Endodermal cell (in vitro differentiated cells): Measurements from ENCODE around the gene ZNF597. TPM values are rescaled to one million over a fixed set of nuclear protein-coding genes. Genes with fewer than 3 reads are reported as not detected.

Experiments used
- DNase-seq: peaks from one replicate; pipeline ENCODE4 v3.0.0-alpha.2; 2017
- H3K27ac ChIP-seq: 2 replicates; pipeline ENCODE4 v1.5.1; 2013; ENCODE audit warnings: mild to moderate bottlenecking, low read depth, low read length, moderate library complexity
- H3K27me3 ChIP-seq: 2 replicates; pipeline ENCODE4 v1.6.1; 2013; ENCODE audit warnings: mild to moderate bottlenecking, low read length, moderate library complexity; ENCODE audit not compliant: insufficient read depth, control insufficient read depth, poor library complexity, severe bottlenecking
- H3K36me3 ChIP-seq: 2 replicates; pipeline ENCODE4 v1.7.0; 2013; ENCODE audit warnings: mild to moderate bottlenecking, low read length, moderate library complexity; ENCODE audit not compliant: control insufficient read depth, insufficient read depth
- H3K4me1 ChIP-seq: one replicate; pipeline ENCODE4 v1.7.0; 2013; ENCODE audit warnings: low read length; ENCODE audit not compliant: control insufficient read depth, insufficient read depth
- H3K4me3 ChIP-seq: 2 replicates; pipeline ENCODE4 v1.5.1; 2013; ENCODE audit warnings: mild to moderate bottlenecking, low read length, moderate library complexity
- H3K9ac ChIP-seq: 2 replicates; pipeline ENCODE4 v1.6.1; 2013; ENCODE audit warnings: mild to moderate bottlenecking, low read length, moderate library complexity; ENCODE audit not compliant: poor library complexity, severe bottlenecking; ENCODE audit errors: extremely low read depth
- H3K9me3 ChIP-seq: 2 replicates; pipeline ENCODE4 v1.6.1; 2013; ENCODE audit warnings: mild to moderate bottlenecking, low read length, moderate library complexity; ENCODE audit not compliant: control insufficient read depth
- H3K27ac Mint-ChIP-seq: 2 replicates; pipeline ENCODE4 v1.8.0; 2020; ENCODE audit warnings: mixed read lengths
- H3K27me3 Mint-ChIP-seq: 2 replicates; pipeline ENCODE4 v1.8.0; 2021; ENCODE audit warnings: mild to moderate bottlenecking, mixed read lengths; ENCODE audit not compliant: insufficient read depth
- H3K36me3 Mint-ChIP-seq: 2 replicates; pipeline ENCODE4 v1.8.0; 2020; ENCODE audit warnings: low read depth, mixed read lengths
- H3K4me1 Mint-ChIP-seq: 2 replicates; pipeline ENCODE4 v1.8.0; 2020; ENCODE audit warnings: mixed read lengths
- H3K4me3 Mint-ChIP-seq: 2 replicates; pipeline ENCODE4 v1.8.0; 2020; ENCODE audit warnings: mild to moderate bottlenecking, moderate library complexity, mixed read lengths
- H3K9me3 Mint-ChIP-seq: 2 replicates; pipeline ENCODE4 v1.8.0; 2020; ENCODE audit warnings: mild to moderate bottlenecking, mixed read lengths
- WGBS, 2 experiments: methylation state at CpG; one replicate each; pipeline versions ENCODE4 v1.1.5 to v1.1.7; 2013; ENCODE audit warnings: missing lambda C conversion rate in 2 of 2, mixed read lengths in 1 of 2; ENCODE audit not compliant: insufficient coverage in 1 of 2, insufficient read length in 1 of 2; 5-methylcytosine and 5-hydroxymethylcytosine counted together
- microRNA-seq: library from miRNA; unstranded; fragments of <30 nt; microRNA quantifications from one replicate; pipeline ENCODE4 v1.2.0, GENCODE V29; 2020; ENCODE audit warnings: borderline microRNAs expressed
- total RNA-seq, 2 donors: library from RNA; stranded (reverse); fragmentation: NEBNext Ultra II Directional in 1 of 2; extraction: Animal tissue kit (Norgen Biotek cat#: 25700) in 1 of 2; gene quantifications; 2 replicates in 1 of 2; 3 replicates in 1 of 2; pipeline ENCODE4 v1.2.1, GENCODE V29; 2021
- TF ChIP-seq, protein P1 (sequence below): fragments of 200-600 bp; sonication (generic); conservative IDR thresholded peaks from 2 replicates; pipeline ENCODE4 v1.5.0; 2021; ENCODE audit warnings: antibody characterized with exemption, mild to moderate bottlenecking

ZNF597 gene
- total RNA-seq, 2 donors from 2014 or later = 2.0 to 3.1 TPM

DNA sequence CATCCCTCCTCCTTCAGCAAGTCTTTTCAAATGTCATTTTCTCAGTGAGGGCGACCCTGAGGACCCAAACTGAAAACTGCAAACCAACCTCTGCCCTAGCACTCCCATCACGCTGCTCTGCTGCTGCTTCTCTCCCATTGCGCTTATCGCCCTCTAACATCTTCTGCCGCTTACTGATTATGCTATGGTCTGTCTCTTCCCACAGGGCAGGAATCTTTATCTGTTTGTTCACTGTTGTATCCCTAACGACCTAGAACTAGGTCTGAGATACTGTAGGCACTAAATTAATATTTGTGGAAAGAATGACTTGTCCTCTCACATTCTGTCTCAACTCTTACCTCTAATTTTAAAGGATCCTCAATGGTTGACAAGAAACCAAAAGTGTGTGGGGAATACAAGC lies 55.0 kb downstream of the ZNF597 start:
- H3K27ac Mint-ChIP-seq = no peak overlapping the region
- no peak for DNase-seq
- TF ChIP-seq, protein P1, sequence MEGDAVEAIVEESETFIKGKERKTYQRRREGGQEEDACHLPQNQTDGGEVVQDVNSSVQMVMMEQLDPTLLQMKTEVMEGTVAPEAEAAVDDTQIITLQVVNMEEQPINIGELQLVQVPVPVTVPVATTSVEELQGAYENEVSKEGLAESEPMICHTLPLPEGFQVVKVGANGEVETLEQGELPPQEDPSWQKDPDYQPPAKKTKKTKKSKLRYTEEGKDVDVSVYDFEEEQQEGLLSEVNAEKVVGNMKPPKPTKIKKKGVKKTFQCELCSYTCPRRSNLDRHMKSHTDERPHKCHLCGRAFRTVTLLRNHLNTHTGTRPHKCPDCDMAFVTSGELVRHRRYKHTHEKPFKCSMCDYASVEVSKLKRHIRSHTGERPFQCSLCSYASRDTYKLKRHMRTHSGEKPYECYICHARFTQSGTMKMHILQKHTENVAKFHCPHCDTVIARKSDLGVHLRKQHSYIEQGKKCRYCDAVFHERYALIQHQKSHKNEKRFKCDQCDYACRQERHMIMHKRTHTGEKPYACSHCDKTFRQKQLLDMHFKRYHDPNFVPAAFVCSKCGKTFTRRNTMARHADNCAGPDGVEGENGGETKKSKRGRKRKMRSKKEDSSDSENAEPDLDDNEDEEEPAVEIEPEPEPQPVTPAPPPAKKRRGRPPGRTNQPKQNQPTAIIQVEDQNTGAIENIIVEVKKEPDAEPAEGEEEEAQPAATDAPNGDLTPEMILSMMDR = no peak
- no peak overlapping the region for H3K9ac ChIP-seq
- peaks cover 54% of the 10 kb centered on the region for H3K9me3 Mint-ChIP-seq
- H3K4me1 ChIP-seq = no peaks in the 10 kb centered on the region
- no peak overlapping the region for H3K27ac ChIP-seq
- H3K36me3 ChIP-seq = peaks cover 76% of the 10 kb centered on the region
- H3K27me3 ChIP-seq = no peaks in the 10 kb centered on the region
- peaks cover 45% of the 10 kb centered on the region for H3K9me3 ChIP-seq
- no peak overlapping the region for H3K4me3 ChIP-seq
- WGBS, 2 experiments = 94 to 100% methylated on average over 5 to 6 of the region's 6 CpGs
- no peaks in the 10 kb centered on the region for H3K27me3 Mint-ChIP-seq
- no peak overlapping the region for H3K4me3 Mint-ChIP-seq
- peaks cover 87% of the 10 kb centered on the region for H3K36me3 Mint-ChIP-seq
- no peaks in the 10 kb centered on the region for H3K4me1 Mint-ChIP-seq

DNA sequence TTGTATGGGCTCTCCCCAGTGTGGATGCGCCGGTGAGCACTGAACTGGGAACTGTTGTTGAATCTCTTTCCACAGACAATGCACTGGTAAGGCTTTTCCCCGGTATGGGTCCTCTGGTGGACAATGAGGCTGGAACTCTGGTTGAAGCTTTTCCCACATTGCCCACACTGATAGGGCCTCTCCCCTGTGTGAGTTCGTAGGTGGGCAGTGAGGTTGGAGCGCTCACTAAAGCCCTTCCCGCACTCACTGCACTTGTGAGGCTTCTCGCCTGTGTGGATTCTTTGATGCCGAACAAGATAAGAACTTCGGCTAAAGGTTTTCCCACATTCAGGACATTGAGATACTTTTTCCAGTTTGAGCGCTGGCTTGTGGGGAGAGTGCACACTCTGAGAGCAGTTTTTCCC lies 60.3 kb downstream of the ZNF597 start:
- Mint-ChIP-seq H3K27ac (no peak overlapping the region), H3K36me3 (peaks cover 71% of the 10 kb centered on the region), H3K4me3 (no peak overlapping the region), H3K27me3 (peaks cover 11% of the 10 kb centered on the region), H3K4me1 (no peaks in the 10 kb centered on the region), H3K9me3 (peaks cover 91% of the 10 kb centered on the region)
- no peak for DNase-seq
- Histone ChIP-seq H3K4me3 (peak overlapping the region; percentile 69), H3K9ac (no peak overlapping the region), H3K27ac (no peak overlapping the region), H3K4me1 (no peaks in the 10 kb centered on the region), H3K36me3 (peaks cover 52% of the 10 kb centered on the region), H3K9me3 (peaks cover 69% of the 10 kb centered on the region), H3K27me3 (no peaks in the 10 kb centered on the region)
- 94 to 97% methylated on average over 10 of the region's 10 CpGs for WGBS, 2 experiments
- TF ChIP-seq, protein P1 = no peak

Small RNA genes within 50 kb of the gene (microRNA-seq; reads per million reads assigned to microRNA genes)
- not detected for gene MIR6126

Other genes with a start within 250 kb of the ZNF597 start
- gene ZNF200, start 208.3 kb downstream of the ZNF597 start, total RNA-seq = 10 to 100 TPM; 11.2 TPM
- gene MEFV, start 186.9 kb downstream of the ZNF597 start, total RNA-seq = not detected
- 10 to 100 TPM; 25.3 to 31.6 TPM for gene ZNF263, start 160.0 kb downstream of the ZNF597 start, total RNA-seq
- gene TIGD7, start 138.1 kb downstream of the ZNF597 start, total RNA-seq = 1 to 10 TPM; 2.8 to 5.9 TPM
- gene ZNF75A, start 138.0 kb downstream of the ZNF597 start, total RNA-seq = 10 to 100 TPM; 23.0 to 44.0 TPM
- gene OR2C1, start 87.6 kb downstream of the ZNF597 start, total RNA-seq = not detected
- gene ZSCAN32, start 42.5 kb downstream of the ZNF597 start, total RNA-seq = 10 to 100 TPM; 19.8 to 24.1 TPM
- gene ZNF174, start 42.3 kb downstream of the ZNF597 start, total RNA-seq = 10 to 100 TPM; 11.0 to 13.5 TPM
- 10 to 100 TPM; 54.5 to 61.8 TPM for gene NAA60, start 176 bp upstream of the ZNF597 start, total RNA-seq
- not detected for gene C16orf90, start 52.0 kb upstream of the ZNF597 start, total RNA-seq
- gene CLUAP1, start 57.5 kb upstream of the ZNF597 start, total RNA-seq = 10 to 100 TPM; 27.4 to 36.8 TPM
- gene NLRC3, start 133.9 kb upstream of the ZNF597 start, total RNA-seq = under 1 TPM; 0.11 to 0.18 TPM
- gene SLX4, start 168.1 kb upstream of the ZNF597 start, total RNA-seq = 10 to 100 TPM; 11.0 to 15.9 TPM
- 10 to 100 TPM; 31.2 to 32.2 TPM for gene DNASE1, start 211.2 kb upstream of the ZNF597 start, total RNA-seq